NCI-H82 (cell line): Measurements from ENCODE around the gene CTDSP1.
A peak's percentile ranks its signal among the peaks of the same experiment; 100 is the strongest.

Experiments
- DNase-seq: peaks from one replicate; lab custom pipeline; 2025; lab: John Stamatoyannopoulos, UW

The CTDSP1 gene

DNA sequence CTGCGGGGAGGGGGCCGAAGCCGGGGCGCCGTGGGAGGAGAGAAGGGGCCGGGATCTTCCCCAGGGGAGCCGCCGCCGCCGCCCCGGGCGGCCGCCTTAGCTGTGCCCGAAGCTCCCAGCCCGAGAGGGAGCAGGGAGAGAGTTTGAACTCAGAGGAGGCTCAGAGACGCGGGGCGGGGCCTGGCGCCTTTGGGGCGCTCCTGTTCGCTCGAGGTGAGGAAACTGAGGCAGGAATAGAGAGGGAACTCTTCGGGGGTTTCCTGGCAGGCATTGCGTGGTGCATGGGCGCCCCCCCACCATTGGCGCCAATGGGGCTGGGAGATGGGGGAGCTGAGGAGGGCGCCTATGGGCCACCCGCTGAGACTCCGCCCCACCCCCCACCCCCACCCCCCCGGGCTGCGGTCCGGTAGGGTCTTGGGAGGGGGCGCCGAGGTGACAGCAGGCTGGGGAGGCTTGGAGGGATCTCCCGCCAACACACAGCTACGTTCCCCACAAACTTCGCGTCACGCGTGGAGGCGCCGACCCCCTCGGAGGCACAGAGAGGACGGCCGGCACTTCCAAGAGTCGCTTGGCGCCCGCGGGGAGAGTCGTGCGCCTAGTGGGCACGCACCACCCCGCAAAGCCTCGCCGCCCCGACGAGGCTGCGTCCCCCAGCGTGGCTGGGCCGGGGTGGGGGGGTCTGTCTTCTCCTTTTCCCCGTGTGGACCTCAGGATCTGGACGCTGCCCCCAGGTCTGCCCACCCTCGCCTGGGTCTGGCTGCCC lies 680 bp downstream of the CTDSP1 start:
- peak; percentile 62 for DNase-seq

DNA sequence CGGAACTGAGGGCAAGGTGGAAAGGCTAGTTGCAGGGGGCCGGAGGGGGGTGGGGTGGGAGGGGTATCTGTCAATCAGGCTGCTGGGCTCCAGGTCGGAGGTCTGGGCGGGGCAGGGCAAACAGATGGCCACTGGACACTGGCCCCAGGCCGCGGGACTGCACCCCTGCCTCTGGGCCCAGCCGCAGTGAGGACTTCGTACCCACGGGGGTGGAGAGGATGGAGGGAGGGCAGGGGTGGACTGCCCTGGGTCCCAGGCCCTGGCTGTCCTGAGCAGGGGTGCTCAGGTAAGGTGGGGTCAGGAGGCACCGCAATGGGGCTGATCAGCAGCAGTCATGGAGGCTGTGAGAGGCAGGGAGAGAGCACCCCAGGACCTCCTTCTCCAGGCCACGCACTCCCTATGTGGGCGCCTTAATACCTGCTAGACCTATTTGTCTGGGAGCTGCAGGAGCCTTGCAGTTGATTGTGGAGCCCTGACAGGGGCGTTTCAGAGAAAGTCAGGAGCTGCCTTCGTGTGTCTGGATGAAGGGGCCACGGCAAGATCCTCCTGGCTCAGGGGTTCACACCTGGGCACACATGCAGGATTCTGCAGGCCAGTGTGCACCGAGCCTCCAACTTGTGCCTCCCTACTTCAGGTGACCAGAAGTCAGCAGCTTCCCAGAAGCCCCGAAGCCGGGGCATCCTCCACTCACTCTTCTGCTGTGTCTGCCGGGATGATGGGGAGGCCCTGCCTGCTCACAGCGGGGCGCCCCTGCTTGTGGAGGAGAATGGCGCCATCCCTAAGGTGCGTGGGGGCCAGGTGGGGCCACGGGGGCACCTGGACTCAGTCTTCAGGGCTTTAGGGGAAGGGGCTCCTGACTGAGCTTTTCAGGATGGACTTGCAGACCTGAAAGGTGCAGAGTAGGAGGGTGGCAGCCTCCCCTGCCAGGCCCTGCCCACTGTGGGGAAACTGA lies 1.5 kb downstream of the CTDSP1 start:
- no peak for DNase-seq

DNA sequence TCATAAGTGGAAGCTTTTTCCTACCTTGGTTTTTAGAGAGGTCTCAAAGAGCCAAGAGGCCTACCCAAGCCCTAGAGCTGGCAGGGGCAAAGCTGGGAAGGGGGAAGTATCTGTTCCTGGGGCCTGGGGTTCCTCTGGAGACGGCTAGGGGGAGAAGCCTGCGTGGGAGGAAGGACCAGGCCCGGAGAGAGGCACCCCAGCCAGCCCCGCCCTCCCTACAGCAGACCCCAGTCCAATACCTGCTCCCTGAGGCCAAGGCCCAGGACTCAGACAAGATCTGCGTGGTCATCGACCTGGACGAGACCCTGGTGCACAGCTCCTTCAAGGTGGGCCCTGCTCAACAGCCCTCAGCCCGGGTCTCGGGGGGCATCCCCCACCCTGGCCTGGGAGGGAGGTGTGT lies 2.2 kb downstream of the CTDSP1 start:
- no peak for DNase-seq

DNA sequence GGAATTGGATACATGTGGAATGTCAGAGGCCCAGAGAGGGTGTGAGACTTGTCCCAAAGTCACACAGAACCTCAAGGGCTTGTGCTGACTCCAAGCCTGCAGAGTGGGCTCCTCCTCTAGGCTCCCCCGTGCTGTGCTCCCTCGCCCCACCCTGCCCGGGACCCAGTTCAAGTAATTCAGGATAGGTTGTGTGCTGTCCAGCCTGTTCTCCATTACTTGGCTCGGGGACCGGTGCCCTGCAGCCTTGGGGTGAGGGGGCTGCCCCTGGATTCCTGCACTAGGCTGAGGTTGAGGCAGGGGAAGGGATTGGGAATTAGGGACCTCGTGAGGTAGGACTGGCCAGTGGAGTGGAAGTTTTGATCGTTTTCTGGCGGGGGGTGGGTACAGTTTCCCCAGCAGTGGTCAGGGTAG lies 2.8 kb downstream of the CTDSP1 start:
- no peak for DNase-seq

DNA sequence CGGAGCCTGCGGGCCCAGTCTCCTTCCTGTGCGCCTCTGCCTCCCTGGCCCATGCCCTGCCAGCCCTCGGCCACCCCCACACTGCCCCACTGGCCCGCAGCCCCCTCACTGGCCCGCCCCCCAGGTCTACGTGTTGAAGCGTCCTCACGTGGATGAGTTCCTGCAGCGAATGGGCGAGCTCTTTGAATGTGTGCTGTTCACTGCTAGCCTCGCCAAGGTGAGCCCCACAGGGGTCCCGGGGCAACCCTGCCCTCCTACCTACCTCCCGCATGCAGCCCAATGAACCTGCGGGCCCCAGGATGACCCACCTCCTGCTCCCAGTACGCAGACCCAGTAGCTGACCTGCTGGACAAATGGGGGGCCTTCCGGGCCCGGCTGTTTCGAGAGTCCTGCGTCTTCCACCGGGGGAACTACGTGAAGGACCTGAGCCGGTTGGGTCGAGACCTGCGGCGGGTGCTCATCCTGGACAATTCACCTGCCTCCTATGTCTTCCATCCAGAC lies 3.3 kb downstream of the CTDSP1 start:
- no peak for DNase-seq

DNA sequence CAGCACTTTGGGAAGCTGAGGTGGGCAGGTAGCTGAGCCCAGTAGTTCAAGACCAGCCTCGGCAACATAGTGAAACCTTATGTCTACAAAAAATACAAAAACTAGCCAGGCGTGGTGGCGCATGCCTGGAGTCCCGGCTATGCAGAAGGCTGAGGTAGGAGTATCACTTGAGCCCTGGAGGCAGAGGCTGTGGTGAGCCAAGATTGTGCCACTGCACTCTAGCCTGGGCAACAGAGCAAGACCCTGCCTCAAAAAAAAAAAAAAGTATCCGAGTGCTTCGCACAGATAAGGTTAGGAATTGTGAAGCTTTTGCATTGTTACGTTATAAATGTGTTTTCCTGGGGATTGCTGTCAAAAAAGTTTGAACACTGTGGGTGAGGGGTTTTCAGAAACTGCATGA lies 4.1 kb downstream of the CTDSP1 start:
- no peak for DNase-seq

DNA sequence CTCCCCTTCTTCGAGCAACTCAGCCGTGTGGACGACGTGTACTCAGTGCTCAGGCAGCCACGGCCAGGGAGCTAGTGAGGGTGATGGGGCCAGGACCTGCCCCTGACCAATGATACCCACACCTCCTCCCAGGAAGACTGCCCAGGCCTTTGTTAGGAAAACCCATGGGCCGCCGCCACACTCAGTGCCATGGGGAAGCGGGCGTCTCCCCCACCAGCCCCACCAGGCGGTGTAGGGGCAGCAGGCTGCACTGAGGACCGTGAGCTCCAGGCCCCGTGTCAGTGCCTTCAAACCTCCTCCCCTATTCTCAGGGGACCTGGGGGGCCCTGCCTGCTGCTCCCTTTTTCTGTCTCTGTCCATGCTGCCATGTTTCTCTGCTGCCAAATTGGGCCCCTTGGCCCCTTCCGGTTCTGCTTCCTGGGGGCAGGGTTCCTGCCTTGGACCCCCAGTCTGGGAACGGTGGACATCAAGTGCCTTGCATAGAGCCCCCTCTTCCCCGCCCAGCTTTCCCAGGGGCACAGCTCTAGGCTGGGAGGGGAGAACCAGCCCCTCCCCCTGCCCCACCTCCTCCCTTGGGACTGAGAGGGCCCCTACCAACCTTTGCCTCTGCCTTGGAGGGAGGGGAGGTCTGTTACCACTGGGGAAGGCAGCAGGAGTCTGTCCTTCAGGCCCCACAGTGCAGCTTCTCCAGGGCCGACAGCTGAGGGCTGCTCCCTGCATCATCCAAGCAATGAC lies 4.8 kb downstream of the CTDSP1 start:
- DNase-seq: no peak

DNA sequence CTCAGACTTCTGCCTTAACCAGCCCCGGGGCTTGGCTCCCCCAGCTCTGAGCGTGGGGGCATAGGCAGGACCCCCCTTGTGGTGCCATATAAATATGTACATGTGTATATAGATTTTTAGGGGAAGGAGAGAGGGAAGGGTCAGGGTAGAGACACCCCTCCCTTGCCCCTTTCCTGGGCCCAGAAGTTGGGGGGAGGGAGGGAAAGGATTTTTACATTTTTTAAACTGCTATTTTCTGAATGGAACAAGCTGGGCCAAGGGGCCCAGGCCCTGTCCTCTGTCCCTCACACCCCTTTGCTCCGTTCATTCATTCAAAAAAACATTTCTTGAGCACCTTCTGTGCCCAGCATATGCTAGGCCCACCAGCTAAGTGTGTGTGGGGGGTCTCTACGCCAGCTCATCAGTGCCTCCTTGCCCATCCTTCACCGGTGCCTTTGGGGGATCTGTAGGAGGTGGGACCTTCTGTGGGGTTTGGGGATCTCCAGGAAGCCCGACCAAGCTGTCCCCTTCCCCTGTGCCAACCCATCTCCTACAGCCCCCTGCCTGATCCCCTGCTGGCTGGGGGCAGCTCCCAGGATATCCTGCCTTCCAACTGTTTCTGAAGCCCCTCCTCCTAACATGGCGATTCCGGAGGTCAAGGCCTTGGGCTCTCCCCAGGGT lies 5.5 kb downstream of the CTDSP1 start:
- no peak for DNase-seq

DNA sequence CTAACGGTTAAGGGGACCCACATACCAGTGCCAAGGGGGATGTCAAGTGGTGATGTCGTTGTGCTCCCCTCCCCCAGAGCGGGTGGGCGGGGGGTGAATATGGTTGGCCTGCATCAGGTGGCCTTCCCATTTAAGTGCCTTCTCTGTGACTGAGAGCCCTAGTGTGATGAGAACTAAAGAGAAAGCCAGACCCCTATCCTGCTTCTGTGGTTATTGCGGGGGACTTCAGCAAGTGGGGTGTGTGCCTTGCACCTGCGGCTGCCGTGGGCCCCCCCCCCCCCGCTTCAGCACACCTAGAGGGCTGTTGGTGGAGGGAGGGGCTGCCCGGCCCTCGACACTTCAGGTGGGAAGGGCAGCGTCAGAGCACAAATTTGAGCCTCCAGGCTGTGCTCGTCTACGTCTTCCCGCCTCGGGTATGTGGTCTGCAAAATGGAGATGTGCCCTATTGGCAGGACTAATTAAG lies 6.1 kb downstream of the CTDSP1 start:
- peak; percentile 58 for DNase-seq

DNA sequence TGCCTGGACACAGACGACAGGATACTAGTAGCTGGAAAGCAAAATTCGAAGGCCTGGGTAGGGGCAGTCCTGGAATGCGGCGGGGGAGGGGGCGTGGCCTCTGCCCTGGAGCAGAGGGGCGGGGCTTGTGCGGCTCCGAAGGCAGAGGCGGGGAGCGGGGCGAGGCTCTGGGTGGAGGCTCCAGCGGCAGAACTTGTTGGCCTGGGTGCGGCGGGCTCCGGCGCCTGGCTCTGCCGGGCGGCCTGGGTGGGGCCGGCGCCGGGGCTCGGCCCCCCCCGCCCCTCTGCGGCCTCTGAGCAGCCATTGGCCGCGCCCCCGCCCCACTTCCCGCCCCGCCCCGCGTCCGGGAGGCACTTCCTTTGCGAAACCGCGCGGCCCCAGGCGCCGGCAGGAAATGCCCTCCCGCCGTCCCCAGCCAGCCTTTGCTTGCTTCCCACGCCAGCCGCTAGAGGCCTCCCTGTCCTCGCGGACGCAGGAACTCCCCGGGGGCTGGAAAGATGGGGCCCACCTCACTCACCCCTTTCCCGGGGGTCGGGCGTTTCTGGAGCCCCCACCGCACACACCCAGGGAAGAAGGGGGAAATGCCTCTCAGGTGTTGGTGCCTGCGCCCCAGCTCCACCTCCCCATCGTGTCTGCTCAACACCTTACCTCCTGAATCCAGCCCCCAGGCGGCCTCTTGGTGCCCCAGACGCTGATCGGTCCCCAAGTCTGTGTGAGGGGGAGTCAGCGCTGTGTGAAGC lies 6.7 kb downstream of the CTDSP1 start:
- peak; percentile 100 for DNase-seq

DNA sequence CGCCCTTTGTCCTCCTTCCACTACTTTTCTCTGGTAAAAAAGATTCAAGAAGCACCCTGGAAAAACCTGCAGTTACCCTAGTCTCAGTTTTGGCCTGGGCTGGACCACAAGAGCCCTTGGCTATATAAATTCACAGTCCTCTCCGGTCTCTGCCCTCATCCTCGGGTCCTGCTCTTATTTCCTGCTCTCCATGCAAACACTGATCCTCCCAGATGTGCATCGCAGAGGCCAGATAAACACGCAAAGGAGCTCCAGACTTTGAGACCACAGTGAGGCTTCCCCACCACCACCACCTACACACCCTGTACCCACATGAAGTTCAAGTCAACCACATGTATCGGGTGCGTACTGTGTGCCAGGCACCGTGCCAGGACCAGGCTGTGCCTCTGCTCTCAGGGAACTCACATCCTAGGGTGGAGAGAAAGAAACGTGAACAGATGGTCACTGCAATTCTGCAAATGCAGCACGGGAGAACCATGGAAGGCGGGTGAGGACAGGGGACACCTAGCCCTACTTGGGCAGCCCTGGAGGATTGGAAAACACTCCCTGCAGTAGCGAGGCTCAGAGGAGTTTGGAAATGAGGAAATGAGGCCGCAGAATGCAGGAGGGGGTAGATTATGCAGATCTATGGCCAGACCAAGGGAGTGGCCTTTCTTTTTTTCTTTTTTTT lies 7.4 kb downstream of the CTDSP1 start:
- peak; percentile 81 for DNase-seq

DNA sequence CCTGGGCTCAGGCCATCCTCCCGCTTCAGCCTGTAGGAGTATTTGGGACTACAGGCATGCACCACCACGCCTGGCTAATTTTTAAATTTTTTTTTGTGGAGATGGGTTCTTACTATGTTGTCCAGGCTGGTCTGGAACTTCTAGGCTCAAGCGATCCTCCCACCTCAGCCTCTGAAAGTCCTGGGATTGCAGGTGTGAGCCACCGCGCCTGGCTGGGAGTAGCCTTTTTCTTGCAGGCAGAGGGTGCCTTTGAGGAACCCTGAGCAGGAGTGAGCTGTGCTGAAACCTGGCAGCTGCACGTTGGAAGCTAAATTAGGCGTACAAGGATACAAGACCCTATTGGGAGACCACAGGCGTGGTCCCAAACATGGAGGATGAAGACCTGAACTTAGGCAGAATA lies 8.0 kb downstream of the CTDSP1 start:
- no peak for DNase-seq

DNA sequence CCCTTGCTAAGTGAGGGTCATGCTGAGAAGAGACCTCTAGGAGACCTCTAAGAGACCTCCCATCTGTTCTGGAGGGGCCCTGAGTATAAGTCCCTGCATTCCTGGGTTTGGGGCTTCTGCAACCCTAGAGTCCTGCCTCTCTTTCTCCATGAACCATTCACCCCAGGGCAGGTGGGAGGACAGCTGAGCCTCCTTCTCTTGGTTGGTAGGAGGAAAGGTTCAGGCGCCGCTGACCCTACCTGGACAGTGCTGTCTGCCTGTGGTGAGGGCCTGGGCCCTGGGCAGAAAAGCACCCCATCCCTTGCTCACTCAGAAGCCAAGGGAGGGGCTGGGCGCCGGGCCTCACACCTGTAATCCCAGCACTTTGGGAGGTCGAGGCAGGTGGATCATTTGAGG lies 18.7 kb downstream of the CTDSP1 start:
- no peak for DNase-seq

DNA sequence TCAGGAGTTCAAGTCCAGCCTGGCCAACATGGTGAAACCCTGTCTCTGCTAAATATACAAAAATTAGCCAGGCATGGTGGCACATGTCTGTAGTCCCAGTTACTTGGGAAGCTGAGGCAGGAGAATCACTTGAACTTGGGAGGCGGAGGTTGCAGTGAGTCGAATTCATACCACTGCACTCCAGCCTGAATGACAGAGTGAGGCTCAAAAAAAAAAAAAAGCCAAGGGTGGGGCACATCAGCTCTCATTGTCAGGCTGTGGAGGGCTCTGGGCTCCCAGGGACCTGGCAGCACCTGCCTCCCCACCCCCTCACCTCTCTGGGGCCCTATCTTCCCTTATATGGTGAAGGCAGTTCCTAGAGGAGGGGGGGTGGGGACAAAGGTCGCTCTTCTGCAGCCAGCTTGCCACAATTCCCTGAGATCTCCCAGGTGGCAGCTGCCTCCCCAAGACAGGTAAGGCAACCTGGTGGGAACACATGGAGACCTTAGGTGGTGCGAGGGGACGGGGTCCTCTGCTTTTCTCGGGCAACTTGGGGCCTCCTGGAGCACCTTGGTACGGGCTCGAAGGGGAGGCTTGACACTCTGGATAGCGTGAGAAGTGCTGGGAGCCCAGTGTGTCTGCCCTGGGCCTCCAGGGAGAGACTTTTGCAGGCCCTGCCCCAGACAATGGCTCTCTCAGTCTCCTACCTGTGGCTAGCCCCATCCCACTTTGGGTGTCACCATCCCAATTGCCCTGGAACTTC lies 19.2 kb downstream of the CTDSP1 start, which contains the start of gene VIL1:
Gene VIL1, plus strand, starts transcription at position 407 of the 742 bp plus-strand sequence. CDS start 4,656 bp downstream, outside the sequence.
- DNase-seq: no peak

DNA sequence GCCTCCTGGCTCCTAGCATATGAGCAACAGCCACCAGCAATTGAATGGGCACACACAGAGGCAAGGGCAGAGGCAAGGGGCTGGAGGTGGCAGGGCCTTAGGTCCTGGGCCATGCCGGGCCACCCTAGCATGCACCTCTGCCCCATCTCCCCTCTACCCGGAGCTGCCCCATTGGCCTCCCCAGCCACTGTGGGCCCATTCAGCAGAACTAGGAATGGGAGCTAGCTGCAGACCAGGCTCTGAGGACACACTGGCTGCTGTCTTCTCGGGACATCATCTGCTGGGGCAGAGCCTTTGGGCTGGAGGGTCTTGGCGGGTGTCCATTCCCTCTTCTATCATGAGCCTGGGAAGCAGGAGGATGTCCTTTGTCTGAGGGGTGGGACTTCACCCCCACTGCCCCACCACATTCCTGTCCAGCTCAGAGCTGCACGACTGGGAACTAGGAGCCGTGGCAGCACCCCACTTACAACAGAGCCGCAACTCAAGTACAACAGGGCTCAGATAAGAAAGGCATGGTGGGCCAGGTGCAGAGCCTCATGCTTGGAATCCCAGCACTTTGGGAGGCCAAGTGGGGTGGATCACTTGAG lies 20.1 kb downstream of the CTDSP1 start:
- no peak for DNase-seq

DNA sequence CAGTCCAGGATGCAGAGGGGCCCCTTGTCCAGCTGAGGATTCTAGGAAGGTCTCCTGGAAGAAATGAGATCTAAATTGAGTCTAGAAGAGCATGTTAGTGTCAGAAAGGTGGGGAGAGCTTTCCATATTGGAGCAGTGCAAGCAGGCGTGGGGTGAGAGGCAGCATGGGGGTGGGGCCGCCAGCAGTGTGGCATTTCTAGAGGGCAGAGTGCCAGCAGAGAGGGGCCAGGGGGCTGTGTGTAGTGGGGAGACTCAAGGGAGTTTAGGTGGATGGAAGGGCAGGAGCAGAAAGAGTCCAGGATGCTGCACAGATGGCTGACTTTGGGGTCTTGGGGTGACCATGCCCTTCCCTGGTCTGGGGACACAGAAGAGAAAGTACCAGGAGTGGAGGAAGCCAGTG lies 21.4 kb downstream of the CTDSP1 start:
- no peak for DNase-seq

DNA sequence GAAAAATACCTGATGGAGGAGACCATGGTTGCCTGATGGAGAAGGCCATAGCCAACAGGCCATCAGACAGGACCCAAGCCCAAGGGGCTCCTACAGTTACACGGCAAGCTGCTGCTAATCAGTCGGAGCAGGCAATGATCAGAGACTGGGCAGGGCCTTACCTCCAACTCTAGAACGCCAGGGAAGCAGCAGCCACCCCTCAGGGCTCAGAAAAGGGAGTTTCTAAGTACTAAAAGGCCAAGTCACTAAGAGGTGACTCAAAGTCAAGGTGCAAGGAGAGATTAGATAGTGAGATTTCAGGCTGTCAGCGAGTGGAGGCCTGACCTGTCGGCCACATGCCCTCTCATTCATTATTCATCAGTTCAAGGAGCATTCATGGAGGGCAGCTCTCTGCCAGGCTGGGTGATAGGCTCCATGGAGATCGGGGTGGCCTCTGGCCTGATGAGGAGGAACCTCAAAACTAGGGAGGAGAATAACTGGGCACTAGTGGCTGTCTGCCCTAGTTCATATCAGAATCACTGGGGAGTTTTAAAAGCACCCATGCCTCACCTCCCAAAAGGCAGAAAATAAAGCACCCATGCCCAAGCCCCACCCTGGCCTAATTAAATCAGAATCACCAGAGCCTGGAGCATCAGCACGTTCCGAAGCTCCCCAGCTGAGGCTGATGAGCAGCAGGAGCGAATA lies 22.9 kb downstream of the CTDSP1 start:
- DNase-seq: no peak

DNA sequence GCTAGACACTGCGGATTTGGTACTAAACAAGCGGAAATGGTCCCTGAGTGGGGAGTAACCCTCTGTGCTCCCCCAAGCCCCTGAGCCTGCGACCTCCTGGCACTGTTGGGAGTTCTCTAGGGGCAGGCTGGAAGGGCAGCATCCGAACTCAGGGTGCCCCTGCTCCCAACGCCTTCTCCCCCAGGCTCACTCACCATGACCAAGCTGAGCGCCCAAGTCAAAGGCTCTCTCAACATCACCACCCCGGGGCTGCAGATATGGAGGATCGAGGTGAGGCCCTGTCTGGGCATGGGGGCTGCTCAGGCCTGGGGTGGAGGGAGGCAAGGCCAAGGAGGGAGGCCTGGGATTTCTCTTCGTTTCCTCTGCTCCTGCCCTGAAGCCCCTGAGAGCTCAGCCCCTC lies 23.9 kb downstream of the CTDSP1 start:
- no peak for DNase-seq

DNA sequence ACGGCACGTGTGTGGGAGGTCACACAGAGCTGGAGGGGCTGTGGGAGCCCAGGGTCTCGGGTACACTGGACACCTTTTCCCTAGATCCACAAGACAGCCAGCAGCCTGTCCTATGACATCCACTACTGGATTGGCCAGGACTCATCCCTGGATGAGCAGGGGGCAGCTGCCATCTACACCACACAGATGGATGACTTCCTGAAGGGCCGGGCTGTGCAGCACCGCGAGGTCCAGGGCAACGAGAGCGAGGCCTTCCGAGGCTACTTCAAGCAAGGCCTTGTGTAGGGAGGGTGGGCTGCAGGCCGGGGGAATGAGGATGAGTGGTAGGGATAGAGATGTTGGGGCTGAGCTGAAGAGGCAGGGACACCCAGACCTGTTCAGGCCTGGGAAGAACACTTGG lies 25.9 kb downstream of the CTDSP1 start:
- no peak for DNase-seq
